Transverse colon (tissue), 4 donors: ENCODE results near the gene RUBCNL.

Experiments
- POLR2AphosphoS5 ChIP-seq, 3 donors: sonication (generic); formaldehyde crosslinking; IDR thresholded peaks; one replicate each; pipeline ENCODE4 v1.6.1; 2016; ENCODE audit warnings: antibody characterized with exemption in 3 of 3
- TF ChIP-seq, protein P1 (sequence below), 5 experiments: fragments of 200-600 bp in 3 of 5; fragments of 450-650 bp in 2 of 5; sonication (generic) in 3 of 5; IDR thresholded peaks; 1 replicate in 2 of 5; 2 replicates in 3 of 5; pipeline ENCODE4 v1.5.1; 2016 to 2017; ENCODE audit warnings: antibody characterized with exemption in 5 of 5, inconsistent platforms in 3 of 5, mild to moderate bottlenecking in 2 of 5, moderate library complexity in 1 of 5

DNA sequence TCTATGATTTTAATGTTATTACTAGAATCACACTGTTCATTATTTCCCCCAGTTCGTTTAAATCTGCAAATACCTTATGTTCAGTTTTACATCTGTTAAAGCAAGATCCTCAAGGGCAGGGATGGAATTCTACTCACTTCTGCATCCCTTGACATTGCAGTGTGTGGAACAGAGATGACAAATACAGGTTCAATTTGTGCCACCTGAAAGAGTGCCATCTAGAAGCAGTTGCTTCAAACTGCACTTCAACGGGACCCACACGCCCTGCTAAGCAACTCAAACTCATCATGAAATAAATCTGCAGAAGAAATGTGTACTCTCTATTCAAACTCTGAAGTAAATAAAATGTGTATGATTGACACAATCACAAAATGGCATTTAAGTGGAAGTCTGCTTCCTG is 44.5 kb downstream of the RUBCNL start:
- TF ChIP-seq POLR2AphosphoS5 (IDR thresholded peaks at IDR 0.05): no peak
- TF ChIP-seq, protein P1, sequence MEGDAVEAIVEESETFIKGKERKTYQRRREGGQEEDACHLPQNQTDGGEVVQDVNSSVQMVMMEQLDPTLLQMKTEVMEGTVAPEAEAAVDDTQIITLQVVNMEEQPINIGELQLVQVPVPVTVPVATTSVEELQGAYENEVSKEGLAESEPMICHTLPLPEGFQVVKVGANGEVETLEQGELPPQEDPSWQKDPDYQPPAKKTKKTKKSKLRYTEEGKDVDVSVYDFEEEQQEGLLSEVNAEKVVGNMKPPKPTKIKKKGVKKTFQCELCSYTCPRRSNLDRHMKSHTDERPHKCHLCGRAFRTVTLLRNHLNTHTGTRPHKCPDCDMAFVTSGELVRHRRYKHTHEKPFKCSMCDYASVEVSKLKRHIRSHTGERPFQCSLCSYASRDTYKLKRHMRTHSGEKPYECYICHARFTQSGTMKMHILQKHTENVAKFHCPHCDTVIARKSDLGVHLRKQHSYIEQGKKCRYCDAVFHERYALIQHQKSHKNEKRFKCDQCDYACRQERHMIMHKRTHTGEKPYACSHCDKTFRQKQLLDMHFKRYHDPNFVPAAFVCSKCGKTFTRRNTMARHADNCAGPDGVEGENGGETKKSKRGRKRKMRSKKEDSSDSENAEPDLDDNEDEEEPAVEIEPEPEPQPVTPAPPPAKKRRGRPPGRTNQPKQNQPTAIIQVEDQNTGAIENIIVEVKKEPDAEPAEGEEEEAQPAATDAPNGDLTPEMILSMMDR (IDR thresholded peaks at IDR 0.05): no peak
